ENCODE data around the gene CACNA1D. TPM values are rescaled to one million over a fixed set of nuclear protein-coding genes. Genes with fewer than 3 reads are reported as not detected.
A peak's percentile ranks its signal among the peaks of the same experiment; 100 is the strongest.

Gene CACNA1D
- total RNA-seq, 1 donor from 2014 or later, result 8.0 TPM

GRCh38 chr3:53802256-53802880 is 308.0 kb downstream of the CACNA1D start:
- peak; percentile 31 for DNase-seq (ENCODE audit: low spot score)
- no peak for ATAC-seq

- ATAC-seq (no peak), DNase-seq (ENCODE audit: low spot score) (peak; percentile 38)
Observed at GRCh38 chr3:53803124-53803815, 308.9 kb downstream of the CACNA1D start.

GRCh38 chr3:53803816-53804695 is 309.6 kb downstream of the CACNA1D start:
- DNase-seq (ENCODE audit: low spot score), result no peak
- no peak for ATAC-seq

GRCh38 chr3:53804697-53805462 is 310.5 kb downstream of the CACNA1D start:
- DNase-seq (ENCODE audit: low spot score), result peak; percentile 33

GRCh38 chr3:53805463-53806159 is 311.2 kb downstream of the CACNA1D start:
- DNase-seq (ENCODE audit: low spot score), result peak; percentile 38
- ATAC-seq, result no peak

More at GRCh38 chr3:53804697-53805462, 310.5 kb downstream of the CACNA1D start:
- ATAC-seq, result no peak

GRCh38 chr3:53806182-53807116 is 312.0 kb downstream of the CACNA1D start:
- peak; percentile 39 for DNase-seq (ENCODE audit: low spot score)
- ATAC-seq, result peak; percentile 43

GRCh38 chr3:53807117-53807810 is 312.9 kb downstream of the CACNA1D start:
- ATAC-seq, result peak; percentile 2
- peak; percentile 43 for DNase-seq (ENCODE audit: low spot score)

- DNase-seq (ENCODE audit: low spot score) (peak; percentile 43), ATAC-seq (no peak)
Observed at GRCh38 chr3:53808496-53808895, 314.1 kb downstream of the CACNA1D start.

- ATAC-seq, result no peak
- no peak for DNase-seq (ENCODE audit: low spot score)
Observed at GRCh38 chr3:53809267-53809666, 314.9 kb downstream of the CACNA1D start.

- peak; percentile 32 for DNase-seq (ENCODE audit: low spot score)
- no peak for ATAC-seq
Observed at GRCh38 chr3:53809764-53810400, 315.5 kb downstream of the CACNA1D start.

- ATAC-seq (peak; percentile 17), DNase-seq (ENCODE audit: low spot score) (peak; percentile 44)
Observed at GRCh38 chr3:53811143-53811927, 316.9 kb downstream of the CACNA1D start.

- DNase-seq (ENCODE audit: low spot score) (no peak), ATAC-seq (peak; percentile 10)
Observed at GRCh38 chr3:53812434-53812833, 318.0 kb downstream of the CACNA1D start.

GRCh38 chr3:53813229-53813628 is 318.8 kb downstream of the CACNA1D start:
- peak; percentile 43 for DNase-seq (ENCODE audit: low spot score)
- ATAC-seq, result peak; percentile 4

GRCh38 chr3:53813876-53814275 is 319.5 kb downstream of the CACNA1D start:
- DNase-seq (ENCODE audit: low spot score), result peak; percentile 41
- no peak for ATAC-seq

GRCh38 chr3:53815067-53815466 is 320.7 kb downstream of the CACNA1D start:
- ATAC-seq (no peak), DNase-seq (ENCODE audit: low spot score) (peak; percentile 40)

GRCh38 chr3:53815651-53816050 is 321.2 kb downstream of the CACNA1D start:
- ATAC-seq (no peak), DNase-seq (ENCODE audit: low spot score) (no peak)

GRCh38 chr3:53816425-53816824 is 322.0 kb downstream of the CACNA1D start:
- ATAC-seq, result no peak
- DNase-seq (ENCODE audit: low spot score), result no peak
